Amniotic epithelial cell (primary cell): ENCODE data around the gene ALKBH3.

ENCODE experiments used
- DNase-seq: peaks from one replicate; pipeline ENCODE4 v3.0.0-alpha.2; 2010; ENCODE audit warnings: low read depth

ALKBH3 gene

GRCh38 chr11:43941257-43941994 lies 60.8 kb downstream of the ALKBH3 start:
- DNase-seq = no peak

DNA sequence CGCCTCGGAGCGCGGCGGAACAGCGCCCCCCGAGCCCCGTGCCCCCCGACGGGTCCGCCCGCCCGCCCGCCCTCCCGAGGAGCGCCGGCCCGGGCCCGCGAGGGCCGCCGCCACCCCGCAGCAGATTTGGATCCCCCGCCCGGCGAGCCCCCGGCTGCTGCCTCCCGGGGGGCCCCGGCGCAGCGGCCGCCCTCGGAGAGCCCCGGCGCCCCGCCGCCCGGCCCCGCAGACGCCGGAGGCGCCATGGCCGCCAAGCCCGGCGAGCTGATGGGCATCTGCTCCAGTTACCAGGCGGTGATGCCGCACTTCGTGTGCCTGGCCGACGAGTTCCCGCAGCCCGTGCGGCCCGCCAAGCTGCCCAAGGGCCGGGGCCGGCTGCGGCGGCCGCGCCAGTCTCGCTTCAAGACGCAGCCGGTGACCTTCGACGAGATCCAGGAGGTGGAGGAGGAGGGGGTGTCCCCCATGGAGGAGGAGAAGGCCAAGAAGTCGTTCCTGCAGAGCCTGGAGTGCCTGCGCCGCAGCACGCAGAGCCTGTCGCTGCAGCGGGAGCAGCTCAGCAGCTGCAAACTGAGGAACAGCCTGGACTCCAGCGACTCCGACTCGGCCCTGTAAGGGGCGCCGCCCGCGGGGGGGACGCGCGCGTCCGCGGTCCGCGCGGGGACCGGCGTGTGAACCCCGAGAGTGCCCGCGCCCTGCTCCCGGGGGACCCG lies 62.2 kb downstream of the ALKBH3 start:
- DNase-seq = peak; percentile 34

DNA sequence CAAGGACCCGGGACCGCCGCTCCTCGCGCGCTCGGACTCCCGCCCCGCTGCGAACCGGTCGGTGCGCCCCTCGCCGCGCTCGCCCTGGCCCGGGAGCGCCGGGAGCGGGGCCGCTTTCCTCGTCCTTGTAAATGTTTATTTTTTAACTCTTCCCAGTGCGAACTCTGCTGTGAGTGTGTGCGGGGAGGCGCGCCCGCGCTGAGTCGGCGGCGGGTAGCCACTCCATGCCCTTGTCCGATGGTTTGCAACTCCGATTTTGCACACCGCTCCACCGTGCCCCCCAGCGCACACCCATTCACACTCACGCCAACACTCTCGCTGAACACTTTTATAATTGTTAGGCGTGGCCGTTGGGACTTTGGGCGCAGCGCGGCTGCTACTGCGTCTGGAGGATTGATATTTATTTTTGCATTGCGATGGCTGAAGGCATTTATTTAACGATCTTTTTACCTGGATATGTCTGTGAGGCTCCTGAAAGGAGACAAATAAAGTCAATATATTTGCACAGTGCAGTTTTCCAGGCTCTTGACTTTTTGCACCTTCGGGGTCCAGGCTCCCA lies 62.8 kb downstream of the ALKBH3 start:
- DNase-seq = no peak

DNA sequence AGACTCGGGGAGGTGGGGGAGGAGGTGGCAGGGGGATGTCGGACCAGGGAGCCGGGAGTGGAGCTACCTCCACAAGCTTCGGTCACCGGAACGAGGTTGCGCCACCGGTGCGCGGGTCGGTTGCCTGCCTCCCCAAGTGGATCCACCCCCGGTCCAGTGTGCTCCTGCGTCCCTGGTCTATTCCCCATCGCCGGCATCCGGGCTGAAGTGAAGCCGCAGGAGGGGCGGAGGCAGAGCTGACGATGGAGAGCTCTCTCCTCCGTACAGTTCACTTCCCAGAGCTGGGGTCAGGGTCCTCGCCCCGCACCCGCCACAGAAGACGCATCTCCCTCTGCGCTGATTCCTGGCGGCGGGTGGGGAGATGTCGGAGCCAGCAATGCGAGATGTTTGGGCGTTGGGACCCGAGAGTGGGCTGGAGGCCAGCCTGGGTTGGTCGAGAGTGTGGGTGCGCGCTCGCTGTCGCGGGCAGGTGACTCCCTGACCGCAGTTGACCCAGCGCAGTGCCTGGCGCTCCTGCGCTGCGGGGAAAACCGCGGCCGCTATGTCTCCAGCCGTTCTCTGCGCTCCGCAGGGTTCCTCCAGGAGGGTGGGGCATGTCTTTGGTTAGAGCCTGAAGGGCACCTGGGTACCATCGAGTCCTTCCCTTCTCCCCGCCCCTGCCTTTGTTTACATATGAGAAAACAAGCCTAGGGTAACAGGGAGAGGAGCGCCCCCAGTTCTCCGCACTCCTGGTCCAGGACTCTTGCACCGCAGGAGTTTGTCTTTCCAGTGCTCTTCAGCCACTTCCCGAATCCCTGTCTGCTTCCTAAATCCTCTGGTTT lies 63.5 kb downstream of the ALKBH3 start:
- DNase-seq = no peak

- no peak for DNase-seq
Observed at GRCh38 chr11:43944761-43945311, 64.2 kb downstream of the ALKBH3 start.

DNA sequence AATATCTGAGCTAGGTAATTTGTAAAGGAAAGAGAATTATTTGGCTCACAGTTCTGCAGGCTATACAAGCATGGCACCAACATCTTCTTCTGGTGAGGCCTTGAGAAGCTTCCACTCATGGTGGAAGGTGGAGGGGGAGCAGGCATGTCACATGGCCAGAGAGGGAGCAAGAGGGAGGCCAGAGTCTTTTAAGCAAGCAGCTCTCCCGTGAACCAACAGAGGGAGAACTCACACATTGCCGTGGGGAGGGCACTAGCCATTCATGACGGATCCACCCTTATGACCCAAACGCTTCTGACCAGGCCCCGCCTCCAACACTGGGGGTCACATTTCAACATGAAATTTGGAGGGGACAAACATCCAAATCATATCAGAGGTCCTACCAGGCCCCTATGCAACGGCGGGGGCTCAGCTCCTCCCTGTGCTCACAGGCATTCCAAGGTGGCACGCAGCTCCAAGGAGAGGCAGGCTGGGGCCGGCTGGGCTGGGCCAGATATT lies 66.4 kb downstream of the ALKBH3 start:
- peak; percentile 48 for DNase-seq

- DNase-seq = no peak
Observed at GRCh38 chr11:43947815-43948214, 67.2 kb downstream of the ALKBH3 start.

GRCh38 chr11:43948341-43949225 lies 68.0 kb downstream of the ALKBH3 start:
- no peak for DNase-seq

DNA sequence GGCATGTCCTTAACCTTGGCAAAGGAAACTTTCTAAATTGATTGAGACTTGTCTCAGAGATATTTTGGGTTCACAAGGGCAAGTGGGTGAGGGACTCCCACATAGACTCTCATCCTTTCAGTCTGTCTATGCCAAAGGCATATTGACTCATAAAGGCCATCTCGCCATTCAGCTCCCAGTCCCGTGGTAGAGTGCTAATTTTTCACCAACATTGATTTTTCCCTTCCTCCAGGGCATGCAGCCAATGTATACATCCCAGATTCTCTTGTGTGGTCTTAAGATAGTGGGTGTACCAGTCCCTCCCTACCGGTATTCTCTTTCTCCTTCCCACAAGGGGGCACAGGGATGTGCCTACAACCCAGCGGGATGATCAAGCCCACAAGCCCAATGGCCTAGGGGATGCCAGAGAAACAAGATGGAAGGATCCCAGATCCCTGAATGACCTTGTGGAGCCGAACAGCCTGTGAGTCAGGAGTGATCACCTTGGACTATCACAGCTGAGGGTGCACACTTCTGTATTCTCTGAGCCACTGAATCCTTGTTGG lies 69.8 kb downstream of the ALKBH3 start:
- DNase-seq = no peak

DNA sequence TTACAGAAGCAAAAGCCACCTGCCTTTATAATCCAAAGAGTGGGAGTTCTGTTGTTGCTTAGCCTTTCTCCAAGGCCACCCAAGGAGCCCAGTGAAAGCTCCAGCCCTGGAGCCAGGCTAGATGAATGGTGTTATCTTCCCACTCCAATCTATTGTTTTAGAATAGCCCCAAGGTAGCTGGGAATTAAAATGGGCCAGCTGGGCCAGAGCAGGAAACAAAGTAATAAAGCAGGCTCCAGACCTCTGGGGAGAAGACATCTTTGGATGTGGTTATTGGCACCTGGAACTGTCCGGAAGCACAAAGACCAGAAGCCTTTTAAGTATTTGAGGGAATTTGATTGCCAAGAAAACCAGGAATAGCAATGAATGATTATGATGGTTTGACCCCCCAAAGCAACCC lies 70.6 kb downstream of the ALKBH3 start:
- DNase-seq = no peak

DNA sequence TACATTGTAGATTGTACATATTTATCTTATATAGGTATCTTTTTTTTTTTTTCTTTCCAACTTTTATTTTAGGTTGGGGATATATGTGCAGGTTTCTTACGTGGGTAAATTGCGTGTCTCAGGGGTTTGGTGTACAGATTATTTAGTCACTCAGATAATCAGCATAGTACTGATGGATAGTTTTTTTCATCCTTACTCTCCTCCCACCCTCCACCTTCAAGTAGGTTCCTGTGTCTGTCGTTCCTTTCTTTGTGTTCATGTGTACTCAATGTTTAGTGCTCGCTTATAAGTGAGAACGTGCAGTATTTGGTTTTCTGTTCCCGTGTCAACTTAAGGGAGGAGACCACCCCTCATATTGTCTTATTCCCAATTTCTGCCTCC lies 71.4 kb downstream of the ALKBH3 start:
- DNase-seq = no peak

DNA sequence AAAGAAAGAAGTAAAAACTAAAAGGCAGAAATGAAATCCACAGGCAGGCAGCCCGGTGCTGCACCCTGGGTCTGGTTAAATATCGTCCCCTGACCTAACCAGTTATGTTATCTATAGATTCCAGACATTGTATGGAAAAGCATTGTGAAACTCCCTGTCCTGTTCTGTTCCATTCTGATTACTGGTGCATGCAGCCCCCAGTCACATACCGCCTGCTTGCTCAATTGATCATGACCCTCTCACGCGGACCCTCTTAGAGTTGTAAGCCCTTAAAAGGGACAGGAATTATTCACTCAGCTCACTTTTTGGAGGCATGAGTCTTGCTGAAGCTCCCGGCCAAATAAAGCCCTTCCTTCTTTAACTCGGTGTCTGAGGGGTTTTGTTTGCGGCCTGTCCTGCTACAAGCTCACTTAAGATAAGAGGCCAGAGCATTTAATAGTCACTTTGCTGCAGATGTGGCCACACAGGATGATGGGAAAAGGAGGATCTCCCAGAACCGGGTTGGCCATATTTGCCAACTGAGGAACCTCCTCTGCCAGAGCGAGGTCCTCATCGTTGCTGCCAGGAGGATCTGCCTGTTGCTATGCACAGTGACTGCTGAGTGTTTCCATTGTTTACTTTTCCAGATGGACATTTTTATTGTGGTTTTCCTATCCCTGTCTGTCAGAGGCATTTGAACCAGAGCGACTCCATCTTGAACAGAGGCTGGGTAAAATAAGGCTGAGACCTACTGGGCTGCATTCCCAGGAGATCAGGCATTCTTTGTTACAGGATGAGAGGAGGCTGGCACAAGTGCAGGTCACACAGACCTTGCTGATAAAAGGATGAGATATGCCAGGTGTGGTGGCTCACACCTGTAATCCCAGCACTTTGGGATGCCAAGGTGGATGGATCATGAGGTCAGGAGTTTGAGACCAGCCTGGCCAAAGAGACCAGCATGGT lies 72.0 kb downstream of the ALKBH3 start:
- DNase-seq = no peak

- no peak for DNase-seq
Observed at GRCh38 chr11:43953521-43953920, 72.9 kb downstream of the ALKBH3 start.

- DNase-seq = no peak
Observed at GRCh38 chr11:43954241-43954640, 73.6 kb downstream of the ALKBH3 start.

DNA sequence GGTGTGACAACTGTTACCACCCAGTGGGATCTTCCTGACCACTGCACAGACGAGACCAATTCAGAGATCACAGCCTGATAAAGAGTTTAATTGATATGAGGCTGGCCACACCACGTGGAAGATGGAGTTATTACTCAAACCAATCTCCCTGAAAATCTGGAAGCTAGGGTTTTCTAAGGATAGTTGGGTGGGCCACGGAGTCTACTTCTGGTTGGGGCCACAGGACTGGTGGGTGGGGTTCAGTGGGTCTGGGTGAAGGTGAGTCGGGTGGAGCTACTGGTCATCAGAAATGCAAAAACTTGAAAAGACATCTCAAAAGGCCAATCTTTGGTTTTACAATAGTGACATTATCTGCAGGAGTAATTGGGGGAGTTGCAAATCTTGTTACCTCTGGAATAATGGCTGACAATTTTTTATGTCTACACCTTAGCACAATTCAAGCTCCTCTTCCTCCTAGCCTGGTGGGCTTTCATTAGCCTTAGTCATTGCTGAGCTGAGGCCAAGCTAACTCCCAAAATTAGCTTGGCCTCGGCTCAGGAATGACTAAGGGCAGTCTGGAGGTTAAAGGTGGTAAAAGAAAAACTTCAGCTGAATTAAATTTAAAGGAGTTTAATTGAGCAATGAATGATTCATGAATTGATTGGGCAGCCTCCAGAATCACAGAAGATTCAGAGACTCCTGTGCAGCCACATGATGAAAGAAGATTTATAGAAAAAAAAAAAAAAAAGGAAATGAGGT lies 74.9 kb downstream of the ALKBH3 start:
- DNase-seq = no peak

- no peak for DNase-seq
Observed at GRCh38 chr11:43957571-43957970, 76.9 kb downstream of the ALKBH3 start.

GRCh38 chr11:43959321-43959995 lies 78.8 kb downstream of the ALKBH3 start:
- no peak for DNase-seq
